Activated CD4-positive, alpha-beta T cell treated with anti-CD3 and anti-CD28 coated beads, Interleukin-2, amount 50 U/mL, for 24 hours (primary cell): ENCODE results near the gene TNIP2.
"Not testable (repeated sequence)": the region's sequence is repeated elsewhere in the genome, so short reads cannot be mapped to it uniquely, and the experiment has no call there.

ENCODE experiments used
- DNase-seq, 2 donors: peaks; one replicate each; pipeline ENCODE4 v3.0.0-alpha.2; 2020; ENCODE audit warnings: low read depth in 1 of 2, low spot score in 1 of 2

The TNIP2 gene

DNA sequence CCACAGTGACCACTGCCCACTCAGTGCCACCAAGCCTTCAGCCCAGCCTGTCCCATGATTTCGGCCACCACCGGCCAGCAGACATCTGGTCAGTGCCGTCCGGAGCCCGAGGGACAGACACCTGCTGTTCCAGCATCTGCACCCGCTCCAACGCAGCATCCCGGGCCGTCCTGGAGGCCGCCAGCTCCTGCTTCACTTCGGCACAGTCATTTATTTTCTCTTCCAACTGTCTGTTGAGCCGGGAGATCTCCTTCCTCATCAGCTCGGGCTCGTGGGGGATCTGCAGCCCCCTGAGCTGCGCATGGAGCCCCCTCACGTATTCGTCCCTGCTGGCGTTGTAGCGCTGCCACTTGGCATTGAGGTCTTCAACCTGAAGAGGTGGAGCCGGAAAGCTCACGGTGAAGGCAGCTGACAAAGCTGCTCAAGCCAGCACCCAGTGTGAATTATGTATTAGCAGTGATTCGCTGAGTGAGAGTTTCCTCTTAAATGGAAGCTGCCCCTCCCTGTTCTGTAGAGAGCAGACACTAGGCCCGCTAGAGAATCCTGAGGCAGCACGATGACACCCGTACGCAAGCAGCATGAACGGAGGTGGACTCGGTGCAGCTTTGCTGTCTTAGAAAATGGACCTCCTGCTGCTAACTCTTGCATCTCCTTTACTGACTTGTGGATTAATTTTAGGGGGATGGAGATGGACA is 11.4 kb downstream of the TNIP2 start:
- DNase-seq: no peak

- DNase-seq: no peak
Measured at GRCh38 chr4:2743518-2744445, 12.4 kb downstream of the TNIP2 start.

- no peak for DNase-seq
Measured at GRCh38 chr4:2742823-2743517, 13.2 kb downstream of the TNIP2 start.

GRCh38 chr4:2742081-2742822 is 13.9 kb downstream of the TNIP2 start:
- no peak for DNase-seq

- no peak for DNase-seq
Measured at GRCh38 chr4:2741626-2742025, 14.5 kb downstream of the TNIP2 start.

DNA sequence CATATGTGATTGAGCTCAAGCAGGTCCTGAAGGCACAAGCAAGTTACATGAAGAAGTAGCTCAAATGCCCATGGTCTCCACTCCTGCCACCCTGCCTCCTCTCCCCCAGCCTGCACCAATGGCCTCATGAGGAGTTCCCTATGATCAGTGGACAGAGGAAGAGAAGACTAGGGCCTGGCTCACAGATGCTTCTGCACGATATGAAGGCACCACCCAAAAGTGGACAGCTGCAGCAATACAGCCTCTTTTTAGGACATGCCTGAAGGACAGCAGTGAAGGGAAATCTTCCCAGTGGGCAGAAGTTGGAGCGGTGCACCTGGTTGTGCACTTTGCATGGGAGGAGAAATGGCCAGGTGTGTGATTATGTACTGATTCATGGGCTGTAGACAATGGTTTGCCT is 17.8 kb downstream of the TNIP2 start:
- not testable (repeated sequence) for DNase-seq

DNA sequence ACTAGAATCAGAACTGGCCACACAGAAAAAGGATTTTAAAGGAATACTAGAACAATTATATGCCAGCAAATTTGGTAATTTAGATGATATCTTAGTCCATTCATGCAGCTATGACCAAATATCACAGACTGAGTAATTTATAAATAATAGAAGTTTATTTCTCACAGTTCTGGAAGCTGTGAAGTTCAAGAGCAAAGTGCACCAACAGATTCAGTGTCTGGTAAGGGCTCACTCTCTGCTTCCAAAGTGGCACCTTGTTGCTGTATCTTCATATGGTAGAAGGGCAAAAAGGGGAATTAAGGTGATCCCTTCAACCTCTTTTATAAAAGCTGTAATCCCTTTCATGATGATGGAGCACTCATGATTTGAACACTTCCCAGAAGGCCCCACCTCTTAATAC is 20.3 kb downstream of the TNIP2 start:
- DNase-seq: no peak

- no peak for DNase-seq
Measured at GRCh38 chr4:2734612-2735011, 21.5 kb downstream of the TNIP2 start.

DNA sequence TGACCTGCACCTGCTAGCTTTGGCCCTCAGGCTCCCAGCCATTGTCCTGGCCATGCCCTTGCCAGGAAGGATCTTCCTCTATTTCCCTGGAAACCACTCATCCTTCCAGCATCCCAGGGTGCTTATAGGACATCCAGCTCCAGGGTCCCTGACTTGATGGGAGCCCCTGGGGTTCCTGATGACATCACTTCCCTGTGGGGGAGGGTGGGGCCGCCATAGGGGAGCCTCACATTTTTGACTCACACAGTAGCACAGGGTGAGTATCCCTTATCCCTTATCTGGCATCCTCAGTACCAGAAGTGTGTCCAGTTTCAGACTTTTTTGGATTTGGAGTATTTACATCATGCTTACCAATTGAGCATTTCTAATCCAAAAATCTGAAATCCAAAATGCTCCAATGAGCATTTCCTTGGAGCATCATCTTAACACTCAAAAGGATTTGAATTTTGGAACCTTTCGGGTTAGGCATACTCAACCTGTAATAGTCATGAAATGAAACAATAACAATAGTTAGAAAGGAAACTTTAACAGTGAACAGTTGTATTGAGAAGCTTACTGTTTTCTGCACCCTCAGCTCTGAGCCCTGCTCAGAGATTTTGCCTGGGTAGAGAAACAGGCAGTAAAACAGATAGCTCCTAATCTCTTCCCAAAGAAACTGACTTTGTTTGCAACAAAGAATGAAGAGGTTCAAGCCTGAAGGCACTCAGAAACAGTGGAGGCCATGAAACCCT is 22.1 kb downstream of the TNIP2 start:
- no peak for DNase-seq

DNA sequence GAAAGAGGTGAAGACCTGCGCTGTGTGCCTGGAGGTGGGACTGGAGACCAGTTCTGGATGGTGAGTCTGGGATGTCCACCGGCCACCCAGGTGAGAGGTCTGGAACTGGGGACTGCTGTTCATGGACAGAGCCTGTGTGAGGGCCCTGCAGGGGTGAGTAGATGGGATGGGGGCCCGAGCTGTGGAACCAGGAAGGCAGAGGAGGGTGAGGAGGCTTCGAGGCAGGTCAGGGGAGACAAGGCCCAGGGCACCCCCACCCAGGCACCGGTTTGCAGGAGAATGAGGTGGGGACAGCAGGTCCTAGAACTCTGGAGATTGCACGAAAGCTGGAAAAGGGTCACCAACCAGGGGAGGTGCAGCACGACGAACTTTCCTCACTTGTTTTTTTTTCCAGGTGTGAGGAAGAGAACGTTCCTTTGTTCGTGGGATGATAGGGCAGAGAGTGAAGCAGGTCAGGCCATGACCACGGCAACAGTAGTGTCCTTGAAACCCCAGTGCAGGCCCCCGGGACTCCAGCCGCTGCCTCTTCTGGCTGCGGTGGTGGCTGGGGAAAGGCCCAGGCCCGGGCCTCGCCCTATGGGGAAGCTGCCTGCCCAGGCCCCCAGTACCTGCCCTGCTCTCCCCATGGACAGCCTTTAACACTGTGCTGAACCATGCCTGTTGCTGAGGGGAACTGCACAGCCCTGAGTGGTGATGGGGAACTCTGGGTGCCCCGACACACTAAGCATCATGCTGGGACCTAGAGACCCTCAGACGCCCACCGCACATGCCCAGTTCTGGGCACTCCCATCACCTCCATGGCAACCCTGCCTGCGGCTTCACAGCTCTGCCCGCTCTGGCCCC is 22.9 kb downstream of the TNIP2 start:
- DNase-seq: no peak

DNA sequence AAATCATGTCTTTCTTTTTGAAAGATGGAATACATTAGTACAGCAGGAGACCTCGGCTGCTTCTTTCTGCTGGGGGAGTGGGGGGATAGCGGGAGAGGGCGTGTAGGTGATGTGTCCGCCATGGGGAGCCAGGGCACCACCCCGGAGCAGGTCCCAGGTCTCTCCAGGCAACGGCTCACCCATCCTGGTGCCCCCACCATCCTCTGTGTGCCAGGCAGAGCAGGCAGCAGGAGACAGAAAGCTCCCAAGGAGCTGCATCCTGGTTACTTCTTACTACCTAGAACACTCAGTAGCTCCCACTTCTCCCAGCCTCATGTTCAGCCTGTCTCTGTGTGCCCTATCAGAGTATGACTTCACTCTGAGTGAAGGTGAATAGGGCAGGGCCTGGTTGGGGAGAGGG is 23.6 kb downstream of the TNIP2 start:
- no peak for DNase-seq

- DNase-seq: no peak
Measured at GRCh38 chr4:2731907-2732317, 24.2 kb downstream of the TNIP2 start.

- no peak for DNase-seq
Measured at GRCh38 chr4:2729533-2729875, 26.6 kb downstream of the TNIP2 start.

DNA sequence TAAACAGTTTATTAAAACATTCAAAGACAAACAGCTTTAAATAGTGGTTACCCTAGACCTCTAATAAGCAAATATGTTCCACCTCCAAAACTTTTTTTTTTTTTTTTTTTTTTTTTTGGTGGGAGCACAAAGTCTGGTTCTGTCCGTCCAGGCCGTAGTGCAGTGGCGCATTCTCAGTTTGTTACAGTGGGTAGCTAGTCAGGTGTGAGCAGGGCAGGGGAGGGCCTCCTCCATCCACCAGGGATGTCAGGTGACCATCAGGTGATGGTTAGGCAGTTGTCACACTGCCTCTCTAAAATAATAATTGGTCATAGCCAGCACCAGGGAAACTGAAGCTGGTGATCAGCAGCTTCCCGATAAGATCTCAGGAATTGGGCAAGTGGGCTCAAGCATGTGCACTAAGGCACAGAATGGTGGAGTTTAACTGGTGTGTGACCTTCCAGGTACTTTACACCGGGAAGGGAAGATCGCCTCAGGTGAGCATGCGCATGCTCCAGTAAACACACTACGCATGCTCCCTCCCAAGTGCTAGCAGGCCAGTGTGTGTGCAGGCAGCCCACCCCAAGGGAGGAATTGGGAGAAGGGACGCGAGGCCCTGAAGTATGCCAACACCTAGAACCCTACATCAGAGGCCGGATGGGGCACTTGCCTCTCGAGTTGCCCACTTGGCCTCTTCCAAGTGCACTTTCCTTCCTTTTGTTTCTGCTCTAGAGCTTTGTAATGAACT is 27.2 kb downstream of the TNIP2 start:
- DNase-seq: no peak

DNA sequence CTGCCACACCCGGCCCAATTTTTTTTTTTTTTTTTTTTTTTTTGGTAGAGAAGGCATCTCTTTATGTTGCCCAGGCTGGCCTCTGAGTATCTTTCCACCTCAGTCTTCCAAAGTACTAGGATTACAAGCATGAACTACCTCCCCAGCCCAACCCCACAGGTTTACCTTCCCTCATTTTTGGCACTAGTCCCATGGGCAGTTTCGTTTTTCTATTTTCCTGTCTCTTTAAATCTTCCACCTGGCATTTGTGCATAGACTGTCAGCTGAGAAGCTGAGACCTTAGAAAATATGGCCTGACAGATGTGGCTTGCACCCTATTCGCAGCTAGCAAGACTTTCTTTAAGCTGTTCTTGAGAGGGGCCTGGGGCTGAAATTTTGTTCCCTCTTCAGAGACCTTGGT is 27.9 kb downstream of the TNIP2 start:
- no peak for DNase-seq

- DNase-seq: not testable (repeated sequence)
Measured at GRCh38 chr4:2726881-2727280, 29.3 kb downstream of the TNIP2 start.

DNA sequence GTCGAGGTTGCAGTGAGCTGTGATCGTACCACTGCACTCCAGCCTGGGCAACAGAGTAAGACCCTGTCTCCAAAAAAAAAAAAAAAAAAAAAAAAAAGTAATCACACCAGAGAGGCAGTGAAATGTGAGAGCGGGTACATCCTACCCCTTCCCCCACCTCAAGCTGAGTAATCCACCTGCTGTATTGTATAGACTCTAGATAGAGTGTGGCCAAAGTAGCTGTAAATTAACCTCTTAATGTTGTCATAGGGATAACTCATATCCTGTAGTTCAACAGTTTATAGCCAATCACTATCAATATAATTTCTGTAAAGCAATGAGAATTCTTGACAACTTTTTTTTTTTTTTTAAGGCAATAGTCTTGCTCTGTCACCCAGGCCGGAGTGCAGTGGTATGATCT is 30.8 kb downstream of the TNIP2 start:
- no peak for DNase-seq

DNA sequence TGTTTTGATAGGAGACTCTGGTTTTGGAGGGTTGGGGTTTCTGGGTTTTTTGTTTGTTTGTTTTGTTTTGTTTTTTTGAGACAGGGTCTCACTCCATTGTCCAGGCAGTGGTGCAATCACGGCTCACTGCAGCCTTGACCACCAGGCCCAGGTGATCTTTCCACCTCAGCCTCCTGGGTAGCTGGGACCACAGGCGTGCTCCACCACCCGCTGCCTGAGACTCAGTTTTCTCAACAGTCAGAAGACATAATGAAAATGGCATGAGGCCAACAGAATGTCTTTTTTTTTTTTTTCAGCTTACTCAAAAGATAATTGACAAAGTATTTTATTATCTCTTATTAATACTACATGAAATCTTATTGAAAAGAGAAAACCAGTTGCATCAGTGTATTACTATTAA is 32.4 kb downstream of the TNIP2 start:
- no peak for DNase-seq

- DNase-seq: no peak
Measured at GRCh38 chr4:2722033-2722432, 34.1 kb downstream of the TNIP2 start.
